Measurements from ENCODE around the gene POLRMT. TPM values are rescaled to one million over a fixed set of nuclear protein-coding genes. Genes with fewer than 3 reads are reported as not detected.

POLRMT gene
- total and polyA plus RNA-seq, 2 experiments from 2014 or later = 38.7 to 60.7 TPM

DNA sequence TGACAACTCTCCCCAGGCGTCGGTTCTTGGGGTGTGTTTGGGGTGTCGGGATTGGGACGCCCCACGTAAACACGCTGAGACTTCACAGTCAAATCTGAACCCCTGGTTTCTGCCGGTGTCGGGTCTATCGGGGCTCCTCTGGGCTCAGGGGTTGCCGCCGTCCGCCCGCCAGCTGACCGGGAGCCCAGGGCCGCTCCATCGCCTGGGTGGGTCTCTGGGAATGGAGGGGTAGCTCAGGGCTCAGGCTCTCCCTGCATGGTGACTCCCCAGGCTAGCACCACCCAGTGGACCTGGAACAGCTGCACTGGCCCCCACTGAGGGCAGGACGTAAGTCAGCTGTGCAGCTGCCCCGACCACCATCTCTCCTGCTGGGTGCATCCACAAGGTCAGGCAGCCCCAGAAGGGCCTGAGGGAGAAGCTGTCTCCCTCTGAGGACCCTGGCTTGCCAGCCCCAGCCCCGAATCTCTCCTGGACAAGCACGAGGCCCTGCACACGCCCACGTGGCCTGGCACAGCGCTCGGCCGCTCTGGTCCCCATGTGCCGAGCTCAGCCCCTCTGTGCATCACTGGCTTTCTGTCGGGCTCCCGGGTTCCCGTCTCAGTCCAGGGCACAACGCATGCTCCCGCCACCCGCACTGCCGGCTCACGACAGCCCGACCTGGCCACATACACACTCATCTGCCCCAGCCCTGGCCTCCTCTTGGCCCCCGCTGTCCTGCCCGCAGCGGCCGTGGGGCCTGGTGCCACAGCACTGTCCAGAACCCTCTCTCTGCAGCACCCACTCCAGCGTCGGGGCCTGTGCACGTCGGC lies 23.6 kb upstream of the POLRMT start:
- peaks cover 98% of the 10 kb centered on the region for H4K20me1 ChIP-seq (ENCODE audit: insufficient read depth, poor library complexity, severe bottlenecking)
- peaks cover 42% of the 10 kb centered on the region for H3K4me1 ChIP-seq (ENCODE audit: insufficient read depth)
- no peaks in the 10 kb centered on the region for H3K36me3 ChIP-seq (replicated peaks; ENCODE audit: insufficient read depth, low read depth)
- no peak overlapping the region for H3K4me2 ChIP-seq
- H3K27me3 ChIP-seq = no peaks in the 10 kb centered on the region
- no peaks in the 10 kb centered on the region for H3K9me3 ChIP-seq (ENCODE audit: low read depth)
- 91% methylated on average over 43 of the region's 43 CpGs for WGBS (ENCODE audit: low lambda C conversion rate, missing lambda C conversion rate)
- no peak overlapping the region for H3K27ac ChIP-seq
- no peak for DNase-seq (ENCODE audit: low spot score)
- TF ChIP-seq, protein P1, sequence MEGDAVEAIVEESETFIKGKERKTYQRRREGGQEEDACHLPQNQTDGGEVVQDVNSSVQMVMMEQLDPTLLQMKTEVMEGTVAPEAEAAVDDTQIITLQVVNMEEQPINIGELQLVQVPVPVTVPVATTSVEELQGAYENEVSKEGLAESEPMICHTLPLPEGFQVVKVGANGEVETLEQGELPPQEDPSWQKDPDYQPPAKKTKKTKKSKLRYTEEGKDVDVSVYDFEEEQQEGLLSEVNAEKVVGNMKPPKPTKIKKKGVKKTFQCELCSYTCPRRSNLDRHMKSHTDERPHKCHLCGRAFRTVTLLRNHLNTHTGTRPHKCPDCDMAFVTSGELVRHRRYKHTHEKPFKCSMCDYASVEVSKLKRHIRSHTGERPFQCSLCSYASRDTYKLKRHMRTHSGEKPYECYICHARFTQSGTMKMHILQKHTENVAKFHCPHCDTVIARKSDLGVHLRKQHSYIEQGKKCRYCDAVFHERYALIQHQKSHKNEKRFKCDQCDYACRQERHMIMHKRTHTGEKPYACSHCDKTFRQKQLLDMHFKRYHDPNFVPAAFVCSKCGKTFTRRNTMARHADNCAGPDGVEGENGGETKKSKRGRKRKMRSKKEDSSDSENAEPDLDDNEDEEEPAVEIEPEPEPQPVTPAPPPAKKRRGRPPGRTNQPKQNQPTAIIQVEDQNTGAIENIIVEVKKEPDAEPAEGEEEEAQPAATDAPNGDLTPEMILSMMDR (IDR thresholded peaks at IDR 0.05; ENCODE audit: poor library complexity) = no peak
- no peak for TF ChIP-seq EZH2phosphoT487 (IDR thresholded peaks at IDR 0.05; ENCODE audit: low read depth, severe bottlenecking, unreplicated experiment)
- TF ChIP-seq EZH2 (IDR thresholded peaks at IDR 0.05; ENCODE audit: borderline replicate concordance) = no peak
- peaks cover 98% of the 10 kb centered on the region for H3K79me2 ChIP-seq
- no peaks in the 10 kb centered on the region for H3K9me2 ChIP-seq (replicated peaks; ENCODE audit: insufficient read depth)
- H2AFZ ChIP-seq = no peak overlapping the region
- H3K4me3 ChIP-seq = no peak overlapping the region

DNA sequence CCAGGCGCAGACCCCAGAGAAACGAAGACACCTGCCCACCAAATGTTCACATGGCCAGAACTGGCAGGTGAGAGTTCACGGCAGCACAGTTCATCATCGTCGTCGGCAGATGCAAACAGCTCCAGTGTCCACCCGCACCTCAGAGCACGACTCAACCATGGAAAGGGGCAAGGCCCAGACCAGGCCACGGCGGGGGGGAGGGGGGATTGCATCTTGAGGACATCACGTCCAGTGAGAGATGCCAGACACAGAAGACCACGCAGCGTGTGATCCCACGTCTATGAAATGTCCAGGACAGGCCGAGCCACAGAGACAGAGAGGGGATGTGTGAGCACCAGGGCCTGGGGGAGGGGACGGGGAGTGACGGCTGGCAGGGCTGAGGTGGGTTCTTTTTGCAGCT lies 22.4 kb upstream of the POLRMT start:
- no peaks in the 10 kb centered on the region for H3K27me3 ChIP-seq
- H4K20me1 ChIP-seq (ENCODE audit: insufficient read depth, poor library complexity, severe bottlenecking) = peaks cover 88% of the 10 kb centered on the region
- H3K36me3 ChIP-seq (replicated peaks; ENCODE audit: insufficient read depth, low read depth) = no peaks in the 10 kb centered on the region
- no peak for DNase-seq (ENCODE audit: low spot score)
- H3K4me2 ChIP-seq = no peak overlapping the region
- WGBS (ENCODE audit: low lambda C conversion rate, missing lambda C conversion rate) = 89% methylated on average over 16 of the region's 17 CpGs
- peaks cover 31% of the 10 kb centered on the region for H3K4me1 ChIP-seq (ENCODE audit: insufficient read depth)
- H3K27ac ChIP-seq = no peak overlapping the region
- no peak overlapping the region for H3K4me3 ChIP-seq
- H2AFZ ChIP-seq = no peak overlapping the region
- TF ChIP-seq, protein P1 (IDR thresholded peaks at IDR 0.05; ENCODE audit: poor library complexity) = no peak
- TF ChIP-seq EZH2phosphoT487 (IDR thresholded peaks at IDR 0.05; ENCODE audit: low read depth, severe bottlenecking, unreplicated experiment) (no peak), EZH2 (IDR thresholded peaks at IDR 0.05; ENCODE audit: borderline replicate concordance) (no peak)
- H3K9me2 ChIP-seq (replicated peaks; ENCODE audit: insufficient read depth) = no peaks in the 10 kb centered on the region
- H3K9me3 ChIP-seq (ENCODE audit: low read depth) = no peaks in the 10 kb centered on the region
- H3K79me2 ChIP-seq = peaks cover 95% of the 10 kb centered on the region

DNA sequence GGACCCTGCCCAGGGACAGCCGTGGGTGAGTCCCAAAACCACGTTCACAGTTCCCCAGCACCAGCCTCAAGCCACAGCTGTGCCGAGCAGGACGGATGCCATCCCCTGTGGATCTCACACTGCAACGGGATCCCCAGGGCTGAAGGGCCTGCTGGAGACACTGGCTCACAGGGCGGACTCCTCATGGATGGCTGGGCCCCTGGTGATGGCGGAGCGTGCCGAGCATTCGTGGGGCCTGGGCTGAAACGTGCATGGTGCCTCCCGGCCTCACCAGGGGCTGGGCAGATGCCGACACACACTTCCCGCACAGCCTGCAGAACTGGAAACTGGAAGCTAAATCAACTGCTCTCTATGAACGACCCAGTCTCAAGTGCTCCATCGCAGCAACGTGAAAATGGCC lies 20.1 kb upstream of the POLRMT start:
- no peak overlapping the region for H3K4me2 ChIP-seq
- WGBS (ENCODE audit: low lambda C conversion rate, missing lambda C conversion rate) = 94% methylated on average over 17 of the region's 17 CpGs
- no peaks in the 10 kb centered on the region for H3K9me3 ChIP-seq (ENCODE audit: low read depth)
- no peaks in the 10 kb centered on the region for H3K9me2 ChIP-seq (replicated peaks; ENCODE audit: insufficient read depth)
- peaks cover 12% of the 10 kb centered on the region for H3K4me1 ChIP-seq (ENCODE audit: insufficient read depth)
- no peak overlapping the region for H2AFZ ChIP-seq
- H3K36me3 ChIP-seq (replicated peaks; ENCODE audit: insufficient read depth, low read depth) = no peaks in the 10 kb centered on the region
- TF ChIP-seq EZH2phosphoT487 (IDR thresholded peaks at IDR 0.05; ENCODE audit: low read depth, severe bottlenecking, unreplicated experiment) (no peak), EZH2 (IDR thresholded peaks at IDR 0.05; ENCODE audit: borderline replicate concordance) (no peak)
- TF ChIP-seq, protein P1 (IDR thresholded peaks at IDR 0.05; ENCODE audit: poor library complexity) = no peak
- peaks cover 74% of the 10 kb centered on the region for H3K79me2 ChIP-seq
- H3K4me3 ChIP-seq = no peak overlapping the region
- H3K27ac ChIP-seq = no peak overlapping the region
- no peak for DNase-seq (ENCODE audit: low spot score)
- peaks cover 66% of the 10 kb centered on the region for H4K20me1 ChIP-seq (ENCODE audit: insufficient read depth, poor library complexity, severe bottlenecking)
- H3K27me3 ChIP-seq = no peaks in the 10 kb centered on the region

Measured in hepatocyte (in vitro differentiated cells).